Measurements from ENCODE around the gene GRIP1.

Gene GRIP1

DNA sequence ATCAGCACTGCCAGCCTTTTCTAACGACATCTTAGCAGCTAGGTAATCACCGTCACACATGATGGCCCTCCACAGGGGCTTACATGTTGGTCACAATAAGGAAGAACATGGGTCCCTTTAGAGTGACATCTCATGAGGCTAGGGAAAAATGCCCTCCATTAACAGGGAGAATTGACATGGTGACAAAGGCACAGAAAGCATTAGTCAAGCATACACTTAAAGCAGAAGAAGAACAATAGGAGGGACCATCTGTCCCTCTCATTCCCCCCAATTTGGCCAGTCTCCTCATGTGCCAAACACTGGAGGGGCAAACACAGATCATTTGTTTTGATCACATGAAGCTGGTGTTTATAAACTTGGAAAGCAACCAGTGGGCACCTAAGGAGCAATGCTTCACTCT is 78.0 kb downstream of the GRIP1 start:
- no peak for DNase-seq (ENCODE audit: low read depth in 2 of 2)
- no peak for TF ChIP-seq CTCF (IDR thresholded peaks at IDR 0.05; ENCODE audit: low read depth, low read length)
- H3K4me3 ChIP-seq (replicated peaks in 1 of 2; ENCODE audit: low read depth in 2 of 2, low read length in 2 of 2): no peak overlapping the region

DNA sequence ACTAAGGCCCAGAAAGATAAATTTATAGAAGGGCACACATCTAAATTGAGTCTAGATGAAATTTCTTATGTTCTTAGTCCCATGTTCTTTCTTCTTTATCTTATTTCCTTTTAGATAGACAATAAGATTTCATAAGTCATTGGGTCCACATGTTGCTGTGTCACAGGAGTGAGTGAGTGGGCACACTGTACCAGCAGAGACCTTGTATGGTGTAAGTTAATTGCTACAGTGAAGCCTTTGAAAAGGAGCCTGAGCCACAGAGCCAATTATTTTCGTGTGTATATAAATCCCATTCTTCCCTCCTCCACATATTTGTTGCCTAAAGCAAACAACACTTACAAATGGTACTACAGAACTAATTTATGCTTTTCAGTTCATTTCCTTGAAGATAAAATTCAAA is 79.1 kb downstream of the GRIP1 start:
- no peak for TF ChIP-seq CTCF (IDR thresholded peaks at IDR 0.05; ENCODE audit: low read depth, low read length)
- no peak overlapping the region for H3K4me3 ChIP-seq (replicated peaks in 1 of 2; ENCODE audit: low read depth in 2 of 2, low read length in 2 of 2)
- no peak for DNase-seq (ENCODE audit: low read depth in 2 of 2)

DNA sequence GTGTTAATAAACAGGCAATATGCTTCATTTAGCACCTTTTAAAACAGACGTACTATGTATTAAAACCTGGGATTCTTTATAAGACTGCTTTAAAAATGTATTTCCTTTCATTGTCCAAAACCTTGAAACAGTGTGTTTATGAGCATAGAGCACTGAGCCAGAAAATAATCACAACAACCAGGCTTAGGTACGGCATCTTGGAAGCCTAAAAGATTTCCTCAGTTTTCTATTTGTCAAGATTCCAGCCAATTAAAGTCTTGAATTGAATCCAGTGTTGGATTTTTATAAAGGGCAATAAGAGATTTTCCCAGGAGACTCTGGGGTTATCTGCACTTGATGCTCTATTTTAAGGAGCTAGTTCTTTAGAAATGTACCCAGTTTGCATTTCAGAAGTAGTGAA is 80.3 kb downstream of the GRIP1 start:
- DNase-seq (ENCODE audit: low read depth in 2 of 2): no peak
- TF ChIP-seq CTCF (IDR thresholded peaks at IDR 0.05; ENCODE audit: low read depth, low read length): no peak
- no peak overlapping the region for H3K4me3 ChIP-seq (replicated peaks in 1 of 2; ENCODE audit: low read depth in 2 of 2, low read length in 2 of 2)

GRCh38 chr12:66598079-66598478 is 80.8 kb downstream of the GRIP1 start:
- TF ChIP-seq CTCF (IDR thresholded peaks at IDR 0.05; ENCODE audit: low read depth, low read length): no peak
- H3K4me3 ChIP-seq (replicated peaks in 1 of 2; ENCODE audit: low read depth in 2 of 2, low read length in 2 of 2): no peak overlapping the region
- DNase-seq (ENCODE audit: low read depth in 2 of 2): no peak

GRCh38 chr12:66596199-66596598 is 82.7 kb downstream of the GRIP1 start:
- no peak for TF ChIP-seq CTCF (IDR thresholded peaks at IDR 0.05; ENCODE audit: low read depth, low read length)
- DNase-seq (ENCODE audit: low read depth in 2 of 2): peak; percentile 26 to 33
- no peak overlapping the region for H3K4me3 ChIP-seq (replicated peaks in 1 of 2; ENCODE audit: low read depth in 2 of 2, low read length in 2 of 2)

- TF ChIP-seq CTCF (IDR thresholded peaks at IDR 0.05; ENCODE audit: low read depth, low read length): no peak
These were observed 84.2 kb downstream of the GRIP1 start for GRCh38 chr12:66594688-66595087.

GRCh38 chr12:66590275-66590985 is 88.4 kb downstream of the GRIP1 start:
- DNase-seq (ENCODE audit: low read depth in 2 of 2): no peak
- TF ChIP-seq CTCF (IDR thresholded peaks at IDR 0.05; ENCODE audit: low read depth, low read length): no peak
- no peak overlapping the region for H3K4me3 ChIP-seq (replicated peaks in 1 of 2; ENCODE audit: low read depth in 2 of 2, low read length in 2 of 2)

More at GRCh38 chr12:66594688-66595087, 84.2 kb downstream of the GRIP1 start:
- no peak overlapping the region for H3K4me3 ChIP-seq (replicated peaks in 1 of 2; ENCODE audit: low read depth in 2 of 2, low read length in 2 of 2)
- peak in 1 of 2 donors; percentile 11 for DNase-seq (ENCODE audit: low read depth in 2 of 2)

Data from cardiac fibroblast (primary cell).